ENCODE data around the gene TCF23. TPM values are rescaled to one million over a fixed set of nuclear protein-coding genes. Genes with fewer than 3 reads are reported as not detected.
A peak's percentile ranks its signal among the peaks of the same experiment; 100 is the strongest.
"Not testable (repeated sequence)": the region's sequence is repeated elsewhere in the genome, so short reads cannot be mapped to it uniquely, and the experiment has no call there.

The TCF23 gene
- total RNA-seq, 1 donor from 2014 or later, result 0.08 TPM

GRCh38 chr2:27108221-27108620 is 40.6 kb upstream of the TCF23 start:
- H3K27me3 ChIP-seq (ENCODE audit: low read depth), result peaks cover 54% of the 10 kb centered on the region
- H3K4me1 ChIP-seq, result no peaks in the 10 kb centered on the region
- no peaks in the 10 kb centered on the region for H3K9me3 ChIP-seq (replicated peaks)
- no peak overlapping the region for H3K4me3 ChIP-seq
- no peak for TF ChIP-seq CTCF (IDR thresholded peaks at IDR 0.05; ENCODE audit: borderline replicate concordance)
- no peaks in the 10 kb centered on the region for H3K36me3 ChIP-seq
- intact Hi-C loops (cut with micrococcal nuclease), result no loop called here
- no peak for DNase-seq
- no peak overlapping the region for H3K27ac ChIP-seq (replicated peaks)

GRCh38 chr2:27109083-27109482 is 39.7 kb upstream of the TCF23 start:
- H3K36me3 ChIP-seq, result no peaks in the 10 kb centered on the region
- no peak for DNase-seq
- no peaks in the 10 kb centered on the region for H3K4me1 ChIP-seq
- H3K4me3 ChIP-seq, result no peak overlapping the region
- no peak for TF ChIP-seq CTCF (IDR thresholded peaks at IDR 0.05; ENCODE audit: borderline replicate concordance)
- H3K9me3 ChIP-seq (replicated peaks), result no peaks in the 10 kb centered on the region
- H3K27ac ChIP-seq (replicated peaks), result no peak overlapping the region
- intact Hi-C loops (cut with micrococcal nuclease), result no loop called here
- H3K27me3 ChIP-seq (ENCODE audit: low read depth), result peaks cover 51% of the 10 kb centered on the region

- H3K27ac ChIP-seq (replicated peaks); H3K4me3 ChIP-seq; intact Hi-C loops (cut with micrococcal nuclease); DNase-seq; H3K36me3 ChIP-seq; H3K4me1 ChIP-seq; H3K9me3 ChIP-seq (replicated peaks): not testable (repeated sequence)
- peaks cover 37% of the 10 kb centered on the region for H3K27me3 ChIP-seq (ENCODE audit: low read depth)
These were observed 38.0 kb upstream of the TCF23 start for GRCh38 chr2:27110603-27111352.

GRCh38 chr2:27111392-27112078 is 37.3 kb upstream of the TCF23 start:
- H3K27me3 ChIP-seq (ENCODE audit: low read depth), result peaks cover 37% of the 10 kb centered on the region
- intact Hi-C loops (cut with micrococcal nuclease); H3K27ac ChIP-seq (replicated peaks); DNase-seq; H3K4me1 ChIP-seq; H3K36me3 ChIP-seq; H3K9me3 ChIP-seq (replicated peaks); H3K4me3 ChIP-seq: not testable (repeated sequence)

GRCh38 chr2:27115519-27115918 is 33.3 kb upstream of the TCF23 start:
- no peak for TF ChIP-seq CTCF (IDR thresholded peaks at IDR 0.05; ENCODE audit: borderline replicate concordance)
- intact Hi-C loops (cut with micrococcal nuclease), result no loop called here
- peaks cover 45% of the 10 kb centered on the region for H3K27me3 ChIP-seq (ENCODE audit: low read depth)

GRCh38 chr2:27117995-27118524 is 30.7 kb upstream of the TCF23 start:
- Histone ChIP-seq H3K36me3 (no peaks in the 10 kb centered on the region), H3K4me1 (peaks cover 15% of the 10 kb centered on the region), H3K27ac (replicated peaks) (no peak overlapping the region), H3K9me3 (replicated peaks) (no peaks in the 10 kb centered on the region), H3K27me3 (ENCODE audit: low read depth) (peaks cover 45% of the 10 kb centered on the region), H3K4me3 (peak overlapping the region; percentile 60)
- DNase-seq, result no peak
- intact Hi-C loops (cut with micrococcal nuclease), result no loop called here
- TF ChIP-seq CTCF (IDR thresholded peaks at IDR 0.05; ENCODE audit: borderline replicate concordance), result no peak

More at GRCh38 chr2:27115519-27115918, 33.3 kb upstream of the TCF23 start:
- H3K4me3 ChIP-seq, result no peak overlapping the region
- peaks cover 11% of the 10 kb centered on the region for H3K4me1 ChIP-seq
- no peak for DNase-seq
- H3K27ac ChIP-seq (replicated peaks), result no peak overlapping the region
- no peaks in the 10 kb centered on the region for H3K9me3 ChIP-seq (replicated peaks)
- H3K36me3 ChIP-seq, result no peaks in the 10 kb centered on the region

Measured in left ventricle myocardium inferior (tissue), 1 donor.